ENCODE results near the gene DAPK2. TPM values are rescaled to one million over a fixed set of nuclear protein-coding genes. Genes with fewer than 3 reads are reported as not detected.
A peak's percentile ranks its signal among the peaks of the same experiment; 100 is the strongest.

Gene DAPK2
- total and polyA plus RNA-seq, 2 donors (not counting 1 experiment from before 2014, with no cell fraction given): 8.3 to 31.9 TPM

GRCh38 chr15:63985221-63986184 lies 60.8 kb downstream of the DAPK2 start:
- Histone ChIP-seq H3K36me3 (replicated peaks in 1 of 2; ENCODE audit: control extremely low read depth in 1 of 2, control insufficient read depth in 1 of 2, extremely low read depth in 1 of 2, insufficient read depth in 2 of 2, low read length in 1 of 2) (no peaks in the 10 kb centered on the region), H3K79me2 (ENCODE audit: control insufficient read depth, insufficient read depth, low read length) (no peaks in the 10 kb centered on the region), H3K4me2 (replicated peaks; ENCODE audit: low read depth, low read length, poor library complexity, severe bottlenecking) (peak overlapping the region; percentile 47), H3K9me3 (ENCODE audit: control extremely low read depth in 1 of 3, control insufficient read depth in 2 of 3, insufficient read depth in 1 of 3, low read length in 2 of 3) (no peaks in the 10 kb centered on the region), H3K4me3 (ENCODE audit: control extremely low read depth in 1 of 5, extremely low read depth in 1 of 5, insufficient read depth in 1 of 5, low read depth in 2 of 5, low read length in 4 of 5) (no peak overlapping the region), H3K27ac (ENCODE audit: low read length in 2 of 2) (no peak overlapping the region), H3K9ac (ENCODE audit: low read length) (no peak overlapping the region), H4K20me1 (ENCODE audit: control insufficient read depth, insufficient read depth, low read length, poor library complexity, severe bottlenecking) (no peaks in the 10 kb centered on the region), H3K4me1 (ENCODE audit: control insufficient read depth in 2 of 2, insufficient read depth in 2 of 2, low read length in 2 of 2) (peaks cover 33 to 42% of the 10 kb centered on the region in 2 donors), H3K27me3 (replicated peaks in 1 of 4; ENCODE audit: control extremely low read depth in 1 of 4, control insufficient read depth in 3 of 4, insufficient read depth in 4 of 4, low read length in 3 of 4) (no peaks in the 10 kb centered on the region), H2AFZ (ENCODE audit: insufficient read depth, low read depth, low read length, poor library complexity, severe bottlenecking) (no peak overlapping the region)
- no peak overlapping the region for H3K4me3 Mint-ChIP-seq
- no peak for DNase-seq
- H3K27me3 Mint-ChIP-seq: no peaks in the 10 kb centered on the region
- H3K4me1 Mint-ChIP-seq: peaks cover 48% of the 10 kb centered on the region
- no peak for ATAC-seq (ENCODE audit: low read depth)
- H3K27ac Mint-ChIP-seq: peak overlapping the region; percentile 65
- 97% methylated on average over 12 of the region's 17 CpGs for WGBS (ENCODE audit: insufficient coverage)
- no peaks in the 10 kb centered on the region for H3K9me3 Mint-ChIP-seq (ENCODE audit: insufficient read depth)
- TF ChIP-seq EZH2 (IDR thresholded peaks at IDR 0.05; ENCODE audit: borderline replicate concordance, insufficient read depth, low read depth, low read length, poor library complexity, severe bottlenecking): no peak
- TF ChIP-seq CTCF (IDR thresholded peaks at IDR 0.05): no peak
- CTCF ChIA-PET: interaction anchor here (1.0 to 5.5 kb wide), 8 partner anchors 12 to 233 kb away, joined by 3 to 40 read pairs (median 4); partner anchors contain the start of gene DAPK2
- POLR2A ChIA-PET: interaction anchor here (0.6 to 3.6 kb wide), 4 partner anchors 8 to 234 kb away, joined by 3 to 17 read pairs (median 4); no protein-coding TSS in a partner anchor
- intact Hi-C loops (cut with micrococcal nuclease): loop anchor here (1.0 kb wide), 2 partner anchors 25 to 61 kb away; partner anchors contain the start of gene DAPK2

Measured in B cell (primary cell).